GM18858 (cell line): ENCODE measurements around the gene KRTAP12-4.
"Not testable (repeated sequence)": the region's sequence is repeated elsewhere in the genome, so short reads cannot be mapped to it uniquely, and the experiment has no call there.

Experiments used
- ATAC-seq: cut with Tn5 transposase; IDR thresholded peaks from one replicate; pipeline ENCODE4 v1.9.1; 2021; ENCODE audit not compliant: unreplicated experiment

The KRTAP12-4 gene

GRCh38 chr21:44654576-44655175 is at the start of gene KRTAP12-4:
TSS of gene KRTAP12-4 (minus strand) at chr21:44654659. CDS start at chr21:44654614, 45 bp downstream.
- ATAC-seq = no peak

GRCh38 chr21:44703731-44704635 is 49.5 kb upstream of the KRTAP12-4 start:
- ATAC-seq = no peak

GRCh38 chr21:44702973-44703730 is 48.7 kb upstream of the KRTAP12-4 start:
- no peak for ATAC-seq

GRCh38 chr21:44702111-44702972 is 47.9 kb upstream of the KRTAP12-4 start:
- ATAC-seq = no peak

- ATAC-seq = no peak
These were observed 47.1 kb upstream of the KRTAP12-4 start for GRCh38 chr21:44701541-44701940.

GRCh38 chr21:44701023-44701400 is 46.6 kb upstream of the KRTAP12-4 start:
- no peak for ATAC-seq

- ATAC-seq = no peak
These were observed 45.9 kb upstream of the KRTAP12-4 start for GRCh38 chr21:44700101-44701022.

GRCh38 chr21:44699502-44700001 is 45.1 kb upstream of the KRTAP12-4 start:
- no peak for ATAC-seq

GRCh38 chr21:44697811-44698734 is 43.6 kb upstream of the KRTAP12-4 start:
- no peak for ATAC-seq

GRCh38 chr21:44697172-44697810 is 42.8 kb upstream of the KRTAP12-4 start, which contains the start of gene KRTAP10-12:
TSS of gene KRTAP10-12 (plus strand) at chr21:44697172. CDS start at chr21:44697202, 30 bp downstream.
- ATAC-seq = not testable (repeated sequence)

GRCh38 chr21:44696572-44696971 is 42.1 kb upstream of the KRTAP12-4 start:
- ATAC-seq = no peak

GRCh38 chr21:44695641-44696040 is 41.2 kb upstream of the KRTAP12-4 start:
- no peak for ATAC-seq

GRCh38 chr21:44695184-44695583 is 40.7 kb upstream of the KRTAP12-4 start:
- no peak for ATAC-seq

GRCh38 chr21:44694776-44695175 is 40.3 kb upstream of the KRTAP12-4 start:
- no peak for ATAC-seq

- ATAC-seq = no peak
These were observed 38.5 kb upstream of the KRTAP12-4 start for GRCh38 chr21:44692798-44693512.

- ATAC-seq = no peak
These were observed 37.2 kb upstream of the KRTAP12-4 start for GRCh38 chr21:44691686-44692085.

- not testable (repeated sequence) for ATAC-seq
These were observed 35.3 kb upstream of the KRTAP12-4 start for GRCh38 chr21:44689740-44690139.
